Endothelial cell of umbilical vein (primary cell): ENCODE results near the gene AKAP1. TPM values are rescaled to one million over a fixed set of nuclear protein-coding genes. Genes with fewer than 3 reads are reported as not detected.

Experiments
- BruUV-seq: library from RNA; stranded (reverse); fragments of 400-500 nt; replicated peaks from 2 replicates; lab custom pipeline; 2021; lab: Mats Ljungman, UMichigan
- CTCF ChIA-PET: fragments of 300-600, 350-600 bp; sonication (Branson Sonifier 250); formaldehyde crosslinking; loops from one replicate; lab custom pipeline; 2021; ENCODE audit warnings: antibody characterized with exemption, inconsistent platforms; lab: Charles Lee
- POLR2A ChIA-PET: fragments of 300-600, 350-600 bp; sonication (Branson Sonifier 250); formaldehyde crosslinking; loops from one replicate; lab custom pipeline; 2021; ENCODE audit warnings: antibody characterized with exemption, inconsistent platforms; lab: Charles Lee
- DNase-seq: peaks from one replicate; pipeline ENCODE4 v3.0.0-alpha.2; 2011; ENCODE audit warnings: low read depth, low spot score
- FAIRE-seq: peaks from 2 replicates; lab custom pipeline; 2011; peaks lifted over from hg19 to GRCh38; lab: Jason Lieb, UNC
- H2AFZ ChIP-seq: 2 replicates; pipeline ENCODE4 v1.6.0; 2012; ENCODE audit warnings: low read depth, low read length, control low read depth, inconsistent platforms
- H3K27ac ChIP-seq: 2 replicates; pipeline ENCODE4 v1.5.1; 2011; ENCODE audit warnings: low read depth, mild to moderate bottlenecking, control low read depth, low read length, moderate library complexity; ENCODE audit not compliant: insufficient read depth
- H3K27me3 ChIP-seq, 2 experiments: 2 replicates each; pipeline versions ENCODE4 v1.6.0 to v1.6.1; 2011; ENCODE audit warnings: low read length in 2 of 2, mixed read lengths in 1 of 2; ENCODE audit not compliant: control insufficient read depth in 2 of 2, insufficient read depth in 2 of 2
- H3K36me3 ChIP-seq, 2 experiments: 2 replicates in 1 of 2; 3 replicates in 1 of 2; pipeline ENCODE4 v1.5.1; 2011; ENCODE audit warnings: low read length in 2 of 2, mild to moderate bottlenecking in 1 of 2, moderate library complexity in 1 of 2; ENCODE audit not compliant: control insufficient read depth in 2 of 2, insufficient read depth in 2 of 2; ENCODE audit errors: extremely low read depth in 1 of 2
- H3K4me1 ChIP-seq: 3 replicates; pipeline ENCODE4 v1.5.1; 2011; ENCODE audit warnings: mild to moderate bottlenecking, low read length; ENCODE audit not compliant: control insufficient read depth, insufficient read depth; ENCODE audit errors: extremely low read depth
- H3K4me2 ChIP-seq: 2 replicates; pipeline ENCODE4 v1.6.1; 2011; ENCODE audit warnings: low read length, control low read depth, mixed read lengths; ENCODE audit not compliant: insufficient read depth
- H3K4me3 ChIP-seq, 3 experiments: fragments of 200-600 bp in 1 of 3; sonication (generic), shearing (Covaris generic) in 1 of 3; replicated peaks in 1 of 3; 2 replicates each; pipeline ENCODE4 v1.5.1; 2011 to 2016; ENCODE audit warnings: control low read depth in 3 of 3, low read length in 3 of 3, mild to moderate bottlenecking in 2 of 3, inconsistent platforms in 1 of 3, low read depth in 1 of 3, moderate library complexity in 1 of 3; ENCODE audit not compliant: insufficient read depth in 1 of 3
- H3K79me2 ChIP-seq: 2 replicates; pipeline ENCODE4 v1.6.0; 2012; ENCODE audit warnings: low read length, inconsistent platforms; ENCODE audit not compliant: control insufficient read depth, insufficient read depth
- H3K9ac ChIP-seq: replicated peaks from 2 replicates; pipeline ENCODE3; 2011; ENCODE audit warnings: low read length, control low read depth; ENCODE audit not compliant: insufficient read depth; ENCODE audit errors: extremely low read depth
- H3K9me1 ChIP-seq: replicated peaks from 3 replicates; pipeline ENCODE4 v1.6.0; 2011; ENCODE audit warnings: mild to moderate bottlenecking, low read length; ENCODE audit not compliant: control insufficient read depth, insufficient read depth; ENCODE audit errors: extremely low read depth
- H3K9me3 ChIP-seq: replicated peaks from 2 replicates; pipeline ENCODE4 v1.5.1; 2012; ENCODE audit warnings: low read length, inconsistent platforms; ENCODE audit not compliant: control insufficient read depth, insufficient read depth
- H4K20me1 ChIP-seq: replicated peaks from 2 replicates; pipeline ENCODE3; 2011; ENCODE audit warnings: mild to moderate bottlenecking, low read length; ENCODE audit not compliant: control insufficient read depth, insufficient read depth; ENCODE audit errors: extremely low read depth
- CTCF ChIP-seq, 2 donors: IDR thresholded peaks; 1 replicate in 1 of 2; 2 replicates in 1 of 2; pipeline ENCODE4 v1.5.1; 2011; ENCODE audit warnings: low read length in 2 of 2, mild to moderate bottlenecking in 2 of 2, moderate library complexity in 2 of 2, control low read depth in 1 of 2, inconsistent platforms in 1 of 2, low read depth in 1 of 2; ENCODE audit not compliant: insufficient read depth in 1 of 2; ENCODE audit errors: extremely low read depth in 1 of 2
- EZH2 ChIP-seq: IDR thresholded peaks from 2 replicates; pipeline ENCODE4 v1.6.1; 2012; ENCODE audit warnings: borderline replicate concordance, low read depth, mild to moderate bottlenecking, moderate library complexity, low read length, inconsistent platforms; ENCODE audit not compliant: severe bottlenecking
- FOS ChIP-seq: IDR thresholded peaks from 2 replicates; pipeline ENCODE4 v1.6.1; 2011; ENCODE audit warnings: mild to moderate bottlenecking, low read length, moderate library complexity, borderline replicate concordance; ENCODE audit not compliant: insufficient read depth
- GATA2 ChIP-seq: IDR thresholded peaks from 2 replicates; pipeline ENCODE4 v1.7.0; 2011; ENCODE audit warnings: low read depth, mild to moderate bottlenecking, moderate library complexity, mixed read lengths, low read length; ENCODE audit not compliant: insufficient read length, insufficient read depth
- JUN ChIP-seq: IDR thresholded peaks from 2 replicates; pipeline ENCODE4 v1.6.1; 2011; ENCODE audit warnings: borderline replicate concordance, low read depth; ENCODE audit not compliant: insufficient read length, insufficient read depth
- MAX ChIP-seq: IDR thresholded peaks from 2 replicates; pipeline ENCODE4 v1.6.1; 2011; ENCODE audit not compliant: insufficient read depth, insufficient read length
- MYC ChIP-seq: IDR thresholded peaks from one replicate; pipeline ENCODE4 v1.6.1; 2011; ENCODE audit warnings: mild to moderate bottlenecking, low read depth, low read length
- POLR2A ChIP-seq: IDR thresholded peaks from 2 replicates; pipeline ENCODE4 v1.6.1; 2012; ENCODE audit warnings: low read depth, mild to moderate bottlenecking, control low read depth, low read length
- POLR2AphosphoS5 ChIP-seq: IDR thresholded peaks from 2 replicates; pipeline ENCODE4 v1.6.1; 2012; ENCODE audit warnings: low read depth, mild to moderate bottlenecking, control low read depth, low read length, moderate library complexity; ENCODE audit not compliant: insufficient read depth
- dilution Hi-C: fragments of 300-500 bp; cut with MboI; formaldehyde crosslinking; loops from one replicate; pipeline ENCODE4 v1.15.0; 2019; ENCODE audit warnings: low sequenced_read_pairs; ENCODE audit not compliant: extremely low pct_ligation_motif_present
- intact Hi-C: fragments of 100-400 bp; cut with micrococcal nuclease; formaldehyde crosslinking; loops from one replicate; pipeline ENCODE4 v1.10.0; 2022
- polyA plus RNA-seq, 4 experiments: library from polyadenylated mRNA; depleted of rRNA in 3 of 4; stranded (reverse) in 3 of 4; unstranded in 1 of 4; fragments of >200 nt; gene quantifications; 2 replicates each; pipeline versions ENCODE4 v1.2.1 to v1.2.3, GENCODE V29; 2011 to 2012; ENCODE audit warnings: missing spikeins in 1 of 4
- total RNA-seq: library from RNA; stranded (reverse); gene quantifications from 2 replicates; pipeline ENCODE4 v1.2.3, GENCODE V29; 2021

AKAP1 gene
- total and polyA plus RNA-seq, 2 donors (not counting 3 experiments of a cell fraction or from before 2014, with no cell fraction given), result 20.9 to 27.7 TPM

GRCh38 chr17:57165754-57166153 is 80.7 kb downstream of the AKAP1 start:
- no peak for TF ChIP-seq CTCF (IDR thresholded peaks at IDR 0.05; ENCODE audit: extremely low read depth in 1 of 2, insufficient read depth in 1 of 2, low read depth in 1 of 2, low read length in 2 of 2)
- TF ChIP-seq JUN, result no peak
- no peak for TF ChIP-seq EZH2
- TF ChIP-seq GATA2, result no peak
- TF ChIP-seq POLR2A, result no peak
- intact Hi-C loops (no loop called here), dilution Hi-C loops (no loop called here)
- no TSS peak for BruUV-seq
- no peak overlapping the region for H2AFZ ChIP-seq
- no peaks in the 10 kb centered on the region for H3K79me2 ChIP-seq
- H3K4me3 ChIP-seq, result no peak overlapping the region
- no peaks in the 10 kb centered on the region for H3K9me1 ChIP-seq
- H3K9ac ChIP-seq, result no peak overlapping the region
- FAIRE-seq, result no peak
- H3K27me3 ChIP-seq, result no peaks in the 10 kb centered on the region
- H3K36me3 ChIP-seq, result no peaks in the 10 kb centered on the region
- H3K4me1 ChIP-seq, result no peaks in the 10 kb centered on the region
- no peak for DNase-seq
- H3K4me2 ChIP-seq, result no peak overlapping the region
- H3K9me3 ChIP-seq, result no peaks in the 10 kb centered on the region
- ChIA-PET CTCF (interaction anchor here (0.7 kb wide), 1 partner anchor 77 kb away, joined by 3 read pairs; no protein-coding TSS in a partner anchor), POLR2A (no interaction called here)
- no peaks in the 10 kb centered on the region for H4K20me1 ChIP-seq
- H3K27ac ChIP-seq, result no peak overlapping the region

GRCh38 chr17:57166803-57167202 is 81.8 kb downstream of the AKAP1 start:
- dilution Hi-C loops (no loop called here), intact Hi-C loops (no loop called here)
- Histone ChIP-seq H2AFZ (no peak overlapping the region), H3K4me3 (no peak overlapping the region), H3K4me1 (no peaks in the 10 kb centered on the region), H3K9me3 (no peaks in the 10 kb centered on the region), H3K79me2 (no peaks in the 10 kb centered on the region), H3K9me1 (no peaks in the 10 kb centered on the region), H4K20me1 (no peaks in the 10 kb centered on the region), H3K27me3 (no peaks in the 10 kb centered on the region), H3K27ac (no peak overlapping the region), H3K9ac (no peak overlapping the region), H3K36me3 (no peaks in the 10 kb centered on the region), H3K4me2 (no peak overlapping the region)
- TF ChIP-seq CTCF (IDR thresholded peaks at IDR 0.05; ENCODE audit: extremely low read depth in 1 of 2, insufficient read depth in 1 of 2, low read depth in 1 of 2, low read length in 2 of 2) (no peak), POLR2AphosphoS5 (no peak), MYC (no peak), MAX (no peak), GATA2 (no peak), JUN (no peak), EZH2 (no peak), POLR2A (no peak), FOS (no peak)
- no peak for DNase-seq
- CTCF ChIA-PET, result interaction anchor here (1.0 kb wide), 1 partner anchor 235 kb away, joined by 3 read pairs; no protein-coding TSS in a partner anchor
- no TSS peak for BruUV-seq
- no peak for FAIRE-seq
- POLR2A ChIA-PET, result interaction anchor here (0.6 kb wide), 1 partner anchor 953 kb away, joined by 3 read pairs; no protein-coding TSS in a partner anchor
